Keratinocyte (primary cell): ENCODE measurements around the gene PEDS1. TPM values are rescaled to one million over a fixed set of nuclear protein-coding genes. Genes with fewer than 3 reads are reported as not detected.

Experiments
- DNase-seq: peaks from one replicate; pipeline ENCODE4 v3.0.0-alpha.2; 2011; ENCODE audit warnings: low read depth, missing footprints, low spot score
- FAIRE-seq: peaks from 2 replicates; lab custom pipeline; 2011; peaks lifted over from hg19 to GRCh38; lab: Jason Lieb, UNC
- H2AFZ ChIP-seq: 2 replicates; pipeline ENCODE4 v1.6.0; 2012; ENCODE audit warnings: low read length, control low read depth, inconsistent platforms; ENCODE audit not compliant: control insufficient read depth
- H3K27ac ChIP-seq: 2 replicates; pipeline ENCODE4 v1.5.1; 2011; ENCODE audit warnings: low read length; ENCODE audit not compliant: control insufficient read depth, insufficient read depth
- H3K27me3 ChIP-seq: 3 replicates; pipeline ENCODE4 v1.6.0; 2011; ENCODE audit warnings: low read length; ENCODE audit not compliant: control insufficient read depth, insufficient read depth; ENCODE audit errors: extremely low read depth
- H3K36me3 ChIP-seq, 2 experiments: 2 replicates in 1 of 2; 3 replicates in 1 of 2; pipeline ENCODE4 v1.5.1; 2011; ENCODE audit warnings: low read length in 2 of 2, mild to moderate bottlenecking in 1 of 2; ENCODE audit not compliant: control insufficient read depth in 2 of 2, insufficient read depth in 2 of 2; ENCODE audit errors: extremely low read depth in 1 of 2
- H3K4me1 ChIP-seq: 3 replicates; pipeline ENCODE4 v1.5.1; 2011; ENCODE audit warnings: low read length; ENCODE audit not compliant: control insufficient read depth, insufficient read depth; ENCODE audit errors: extremely low read depth
- H3K4me2 ChIP-seq: 3 replicates; pipeline ENCODE4 v1.6.0; 2011; ENCODE audit warnings: low read depth, low read length; ENCODE audit not compliant: control insufficient read depth, insufficient read depth; ENCODE audit errors: extremely low read depth
- H3K4me3 ChIP-seq, 3 experiments: fragments of 200-600 bp in 1 of 3; sonication (generic) in 1 of 3; 2 replicates in 2 of 3; 3 replicates in 1 of 3; pipeline ENCODE4 v1.5.1; 2011 to 2016; ENCODE audit warnings: low read length in 3 of 3, mild to moderate bottlenecking in 3 of 3, control low read depth in 2 of 3, inconsistent platforms in 1 of 3, low read depth in 1 of 3, mixed read lengths in 1 of 3, mixed run types in 1 of 3, moderate library complexity in 1 of 3; ENCODE audit not compliant: control insufficient read depth in 2 of 3, insufficient read depth in 2 of 3; ENCODE audit errors: extremely low read depth in 1 of 3
- H3K79me2 ChIP-seq: 2 replicates; pipeline ENCODE4 v1.6.0; 2012; ENCODE audit warnings: low read length; ENCODE audit not compliant: control insufficient read depth, insufficient read depth
- H3K9ac ChIP-seq: 3 replicates; pipeline ENCODE4 v1.6.0; 2011; ENCODE audit warnings: low read length; ENCODE audit not compliant: control insufficient read depth, insufficient read depth; ENCODE audit errors: extremely low read depth
- H3K9me1 ChIP-seq: 3 replicates; pipeline ENCODE4 v1.6.0; 2011; ENCODE audit warnings: low read length; ENCODE audit not compliant: control insufficient read depth, insufficient read depth; ENCODE audit errors: extremely low read depth
- H3K9me3 ChIP-seq: 2 replicates; pipeline ENCODE4 v1.5.1; 2012; ENCODE audit warnings: low read depth, low read length; ENCODE audit not compliant: control insufficient read depth
- H4K20me1 ChIP-seq: 3 replicates; pipeline ENCODE4 v1.6.0; 2011; ENCODE audit warnings: low read length; ENCODE audit not compliant: control insufficient read depth, insufficient read depth; ENCODE audit errors: extremely low read depth
- EZH2 ChIP-seq: IDR thresholded peaks from one replicate; pipeline ENCODE4 v1.6.1; 2012; ENCODE audit warnings: inconsistent platforms, mild to moderate bottlenecking, low read length, moderate library complexity
- dilution Hi-C: fragments of 300-500 bp; cut with MboI; formaldehyde crosslinking; loops from one replicate; pipeline ENCODE4 v1.7.0; 2020; ENCODE audit warnings: low sequenced_read_pairs; ENCODE audit not compliant: extremely low pct_ligation_motif_present
- polyA plus RNA-seq, 5 experiments: library from polyadenylated mRNA; depleted of rRNA in 3 of 5; stranded (reverse) in 3 of 5; stranded (forward) in 1 of 5; unstranded in 1 of 5; fragments of >200 nt; gene quantifications; 1 replicate in 1 of 5; 2 replicates in 3 of 5; 3 replicates in 1 of 5; pipeline versions ENCODE4 v1.2.1 to v1.2.3, GENCODE V29; 2011 to 2012; ENCODE audit warnings: missing spikeins in 2 of 5, low read depth in 1 of 5, low replicate concordance in 1 of 5
- TF ChIP-seq, protein P1 (sequence below), 3 experiments: IDR thresholded peaks in 1 of 3; conservative IDR thresholded peaks in 1 of 3; optimal IDR thresholded peaks in 1 of 3; 2 replicates in 2 of 3; 3 replicates in 1 of 3; pipeline versions ENCODE3 to v1.5.1; 2011; ENCODE audit warnings: low read length in 3 of 3, mild to moderate bottlenecking in 3 of 3, moderate library complexity in 2 of 3, control low read depth in 1 of 3, inconsistent platforms in 1 of 3; ENCODE audit not compliant: insufficient read depth in 2 of 3; ENCODE audit errors: extremely low read depth in 1 of 3

The PEDS1 gene
- polyA plus RNA-seq, 1 donor (not counting 4 experiments of a cell fraction or from before 2014, with no cell fraction given) = 48.7 TPM

DNA sequence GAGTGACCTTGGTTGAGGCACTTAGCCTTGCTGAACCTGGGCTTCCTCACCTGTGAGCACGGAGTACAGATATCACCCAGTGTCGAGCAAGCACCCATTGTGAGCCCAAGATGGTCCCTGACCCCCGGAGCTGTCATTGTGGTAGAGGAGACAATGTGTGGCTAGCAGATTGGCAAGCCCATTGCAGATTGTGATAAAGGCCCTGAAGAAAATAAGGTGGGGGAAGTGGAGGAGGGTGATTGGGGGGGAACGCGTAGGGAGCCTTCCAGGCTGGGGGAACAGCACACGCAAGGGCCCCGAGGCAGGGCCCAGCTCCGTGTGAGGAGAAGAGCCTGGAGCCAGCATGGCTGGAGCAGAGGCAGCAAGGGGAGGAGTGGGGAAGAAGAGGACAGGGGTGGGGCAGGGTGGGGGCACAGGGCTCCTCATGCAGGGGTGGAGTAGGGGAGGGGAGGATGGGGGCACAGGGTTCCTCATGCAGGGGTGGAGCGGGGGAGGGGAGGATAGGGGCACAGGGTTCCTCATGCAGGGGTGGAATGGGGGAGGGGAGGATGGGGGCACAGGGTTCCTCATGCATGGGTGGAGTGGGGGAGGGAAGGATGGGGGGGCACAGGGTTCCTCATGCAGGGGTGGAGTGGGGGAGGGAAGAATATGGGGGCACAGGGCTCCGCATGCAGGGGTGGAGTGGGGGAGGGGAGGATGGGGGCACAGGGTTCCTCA, 44.1 kb upstream of the PEDS1 start:
- no peak overlapping the region for H3K4me3 ChIP-seq
- H3K79me2 ChIP-seq = peaks cover 17% of the 10 kb centered on the region
- TF ChIP-seq EZH2 = no peak
- TF ChIP-seq, protein P1, sequence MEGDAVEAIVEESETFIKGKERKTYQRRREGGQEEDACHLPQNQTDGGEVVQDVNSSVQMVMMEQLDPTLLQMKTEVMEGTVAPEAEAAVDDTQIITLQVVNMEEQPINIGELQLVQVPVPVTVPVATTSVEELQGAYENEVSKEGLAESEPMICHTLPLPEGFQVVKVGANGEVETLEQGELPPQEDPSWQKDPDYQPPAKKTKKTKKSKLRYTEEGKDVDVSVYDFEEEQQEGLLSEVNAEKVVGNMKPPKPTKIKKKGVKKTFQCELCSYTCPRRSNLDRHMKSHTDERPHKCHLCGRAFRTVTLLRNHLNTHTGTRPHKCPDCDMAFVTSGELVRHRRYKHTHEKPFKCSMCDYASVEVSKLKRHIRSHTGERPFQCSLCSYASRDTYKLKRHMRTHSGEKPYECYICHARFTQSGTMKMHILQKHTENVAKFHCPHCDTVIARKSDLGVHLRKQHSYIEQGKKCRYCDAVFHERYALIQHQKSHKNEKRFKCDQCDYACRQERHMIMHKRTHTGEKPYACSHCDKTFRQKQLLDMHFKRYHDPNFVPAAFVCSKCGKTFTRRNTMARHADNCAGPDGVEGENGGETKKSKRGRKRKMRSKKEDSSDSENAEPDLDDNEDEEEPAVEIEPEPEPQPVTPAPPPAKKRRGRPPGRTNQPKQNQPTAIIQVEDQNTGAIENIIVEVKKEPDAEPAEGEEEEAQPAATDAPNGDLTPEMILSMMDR (optimal IDR thresholded peaks at IDR 0.05 in 1 of 3, IDR thresholded peaks at IDR 0.05 in 1 of 3, conservative IDR thresholded peaks at IDR 0.05 in 1 of 3; ENCODE audit: extremely low read depth in 1 of 3, insufficient read depth in 2 of 3, low read length in 3 of 3) = no peak
- no peak for DNase-seq
- H3K27ac ChIP-seq = no peak overlapping the region
- no peaks in the 10 kb centered on the region for H3K9me1 ChIP-seq
- no peak for FAIRE-seq
- H3K36me3 ChIP-seq = peaks cover 2 to 17% of the 10 kb centered on the region in 2 experiments
- dilution Hi-C loops = no loop called here
- peaks cover 24% of the 10 kb centered on the region for H4K20me1 ChIP-seq
- H3K4me2 ChIP-seq = no peak overlapping the region
- no peaks in the 10 kb centered on the region for H3K27me3 ChIP-seq
- H3K9me3 ChIP-seq = no peaks in the 10 kb centered on the region
- peaks cover 13% of the 10 kb centered on the region for H3K4me1 ChIP-seq
- H3K9ac ChIP-seq = no peak overlapping the region
- no peak overlapping the region for H2AFZ ChIP-seq

DNA sequence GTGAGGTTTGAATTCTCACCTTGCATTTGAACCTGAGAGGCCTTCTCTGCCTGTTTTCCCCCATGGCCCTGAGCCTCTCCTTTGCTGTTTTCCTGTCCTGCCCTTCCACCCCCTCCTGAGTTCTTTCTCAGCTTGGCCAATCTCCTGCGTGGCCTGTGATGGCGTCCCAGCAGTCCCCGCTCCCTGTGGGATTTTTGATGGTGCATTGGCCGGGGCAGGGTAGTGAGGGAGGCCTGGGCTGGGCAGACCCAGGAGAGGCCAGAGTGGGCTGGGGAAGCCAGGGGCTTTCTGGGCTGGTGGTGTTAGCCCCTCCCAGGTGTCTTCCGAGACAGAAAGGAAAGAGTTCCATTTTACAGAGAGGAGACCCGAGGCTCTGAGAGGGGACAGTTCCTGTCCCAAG, 43.4 kb upstream of the PEDS1 start:
- Histone ChIP-seq H3K36me3 (peaks cover 2 to 18% of the 10 kb centered on the region in 2 experiments), H3K9me3 (no peaks in the 10 kb centered on the region), H3K9me1 (no peaks in the 10 kb centered on the region), H4K20me1 (peaks cover 26% of the 10 kb centered on the region), H3K4me2 (no peak overlapping the region), H3K27ac (no peak overlapping the region), H3K79me2 (peaks cover 22% of the 10 kb centered on the region), H3K9ac (no peak overlapping the region), H3K4me1 (peaks cover 13% of the 10 kb centered on the region), H3K4me3 (no peak overlapping the region), H2AFZ (no peak overlapping the region), H3K27me3 (no peaks in the 10 kb centered on the region)
- no peak for DNase-seq
- TF ChIP-seq, protein P1 (optimal IDR thresholded peaks at IDR 0.05 in 1 of 3, IDR thresholded peaks at IDR 0.05 in 1 of 3, conservative IDR thresholded peaks at IDR 0.05 in 1 of 3; ENCODE audit: extremely low read depth in 1 of 3, insufficient read depth in 2 of 3, low read length in 3 of 3) = no peak
- no peak for TF ChIP-seq EZH2
- dilution Hi-C loops = no loop called here
- FAIRE-seq = no peak
